ENCODE measurements around the gene ENO2. TPM values are rescaled to one million over a fixed set of nuclear protein-coding genes. Genes with fewer than 3 reads are reported as not detected.

ENO2 gene
- total RNA-seq, 5 donors from 2014 or later (not counting 1 experiment from before 2014, with no cell fraction given) = 87.2 to 176 (median 148) TPM

GRCh38 chr12:6967651-6968100 is 53.3 kb downstream of the ENO2 start:
- H3K27ac Mint-ChIP-seq = peak overlapping the region in 1 of 2 donors; percentile 39
- H3K9me3 Mint-ChIP-seq = no peaks in the 10 kb centered on the region
- H3K36me3 Mint-ChIP-seq = peaks cover 30% of the 10 kb centered on the region
- CTCF ChIA-PET = interaction anchor here (0.6 to 2.5 kb wide), 6 partner anchors 16 to 95 kb away, joined by 3 to 25 read pairs (median 6); partner anchors contain the start of genes C12orf57 (in 1 of the 2), RNU7-1 (in 1 of the 2) and SPSB2 (in 1 of the 2)
- POLR2A ChIA-PET = no interaction called here
- no peaks in the 10 kb centered on the region for H3K9me3 ChIP-seq
- peaks cover 14 to 59% of the 10 kb centered on the region in 2 experiments for H3K4me1 ChIP-seq (ENCODE audit: control insufficient read depth in 1 of 2, extremely low read depth in 1 of 2, insufficient read depth in 2 of 2, low read length in 2 of 2)
- no peak for DNase-seq
- peaks cover 41 to 59% (median 54%) of the 10 kb centered on the region in 3 donors for H3K4me1 Mint-ChIP-seq
- no peak for ATAC-seq (replicated peaks in 1 of 4)
- no peak overlapping the region for H3K27ac ChIP-seq (ENCODE audit: low read length)
- no peaks in the 10 kb centered on the region for H3K27me3 ChIP-seq (replicated peaks in 1 of 2; ENCODE audit: control insufficient read depth in 2 of 2, extremely low read depth in 1 of 2, insufficient read depth in 2 of 2, low read length in 1 of 2)
- H3K4me3 ChIP-seq (ENCODE audit: control insufficient read depth in 1 of 2, extremely low read depth in 1 of 2, low read length in 1 of 2) = no peak overlapping the region
- WGBS (ENCODE audit: insufficient coverage) = 78% methylated on average over 3 of the region's 10 CpGs
- no peak overlapping the region for H3K4me3 Mint-ChIP-seq
- H3K27me3 Mint-ChIP-seq = no peaks in the 10 kb centered on the region
- H3K36me3 ChIP-seq (ENCODE audit: control insufficient read depth in 2 of 2, extremely low read depth in 1 of 2, insufficient read depth in 1 of 2, low read length in 1 of 2) = peaks cover 3 to 46% of the 10 kb centered on the region in 2 donors

- peaks cover 14 to 52% of the 10 kb centered on the region in 2 experiments for H3K4me1 ChIP-seq (ENCODE audit: control insufficient read depth in 1 of 2, extremely low read depth in 1 of 2, insufficient read depth in 2 of 2, low read length in 2 of 2)
- H3K4me3 ChIP-seq (ENCODE audit: control insufficient read depth in 1 of 2, extremely low read depth in 1 of 2, low read length in 1 of 2) = no peak overlapping the region
- peaks cover 6 to 47% of the 10 kb centered on the region in 2 donors for H3K36me3 ChIP-seq (ENCODE audit: control insufficient read depth in 2 of 2, extremely low read depth in 1 of 2, insufficient read depth in 1 of 2, low read length in 1 of 2)
- H3K4me3 Mint-ChIP-seq = peak overlapping the region; percentile 89 to 100 (median 100)
- ChIA-PET CTCF (interaction anchor here (0.5 to 2.5 kb wide), 10 partner anchors 10 to 96 kb away, joined by 3 to 25 read pairs (median 5); partner anchors contain the start of genes C12orf57 (in 1 of the 2), RNU7-1 (in 1 of the 2) and SPSB2 (in 1 of the 2)), POLR2A (interaction anchor here (0.6 to 1.7 kb wide), 3 partner anchors 25 to 355 kb away, joined by 3 to 19 read pairs (median 4); partner anchors contain the start of genes C12orf57 (in 1 of the 2) and RNU7-1 (in 1 of the 2))
- ATAC-seq (replicated peaks in 1 of 4) (no peak), DNase-seq (no peak)
- H3K27me3 ChIP-seq (replicated peaks in 1 of 2; ENCODE audit: control insufficient read depth in 2 of 2, extremely low read depth in 1 of 2, insufficient read depth in 2 of 2, low read length in 1 of 2) = no peaks in the 10 kb centered on the region
- H3K4me1 Mint-ChIP-seq = peaks cover 45 to 60% (median 57%) of the 10 kb centered on the region in 3 donors
- no peaks in the 10 kb centered on the region for H3K9me3 ChIP-seq
- no peaks in the 10 kb centered on the region for H3K9me3 Mint-ChIP-seq
- WGBS (ENCODE audit: insufficient coverage) = 96% methylated on average over 7 of the region's 9 CpGs
- no peak overlapping the region for H3K27ac ChIP-seq (ENCODE audit: low read length)
- peak overlapping the region; percentile 99 to 100 for H3K27ac Mint-ChIP-seq
- H3K36me3 Mint-ChIP-seq = peaks cover 33% of the 10 kb centered on the region
- H3K27me3 Mint-ChIP-seq = no peaks in the 10 kb centered on the region
Measured at GRCh38 chr12:6968426-6968825, 54.0 kb downstream of the ENO2 start.

- Histone ChIP-seq H3K27me3 (replicated peaks in 1 of 2; ENCODE audit: control insufficient read depth in 2 of 2, extremely low read depth in 1 of 2, insufficient read depth in 2 of 2, low read length in 1 of 2) (no peaks in the 10 kb centered on the region), H3K4me1 (ENCODE audit: control insufficient read depth in 1 of 2, extremely low read depth in 1 of 2, insufficient read depth in 2 of 2, low read length in 2 of 2) (peaks cover 14 to 37% of the 10 kb centered on the region in 2 experiments), H3K27ac (ENCODE audit: low read length) (peak overlapping the region; percentile 73), H3K36me3 (ENCODE audit: control insufficient read depth in 2 of 2, extremely low read depth in 1 of 2, insufficient read depth in 1 of 2, low read length in 1 of 2) (peaks cover 6 to 61% of the 10 kb centered on the region in 2 donors), H3K9me3 (no peaks in the 10 kb centered on the region), H3K4me3 (ENCODE audit: control insufficient read depth in 1 of 2, extremely low read depth in 1 of 2, low read length in 1 of 2) (peak overlapping the region; percentile 93 to 96)
- Mint-ChIP-seq H3K9me3 (no peaks in the 10 kb centered on the region), H3K36me3 (peaks cover 36% of the 10 kb centered on the region), H3K4me1 (peaks cover 37 to 50% (median 45%) of the 10 kb centered on the region in 3 donors), H3K4me3 (peak overlapping the region; percentile 89 to 100 (median 100)), H3K27ac (peak overlapping the region; percentile 99 to 100), H3K27me3 (no peaks in the 10 kb centered on the region)
- under 1% methylated on average over 31 of the region's 31 CpGs for WGBS (ENCODE audit: insufficient coverage)
- POLR2A ChIA-PET = no interaction called here
- peak in 1 of 35 experiments; percentile 22 for DNase-seq
- ATAC-seq (replicated peaks in 1 of 4) = peak in 2 of 4 experiments; percentile 8 to 18
- CTCF ChIA-PET = interaction anchor here in 1 of 2 donors (0.6 to 2.5 kb wide), 2 partner anchors 57 to 97 kb away, joined by 5 to 7 read pairs; partner anchors contain the start of gene SPSB2
Measured at GRCh38 chr12:6970096-6970527, 55.7 kb downstream of the ENO2 start.

Other genes starting within 250 kb of the ENO2 start
- 10 to 100 TPM; 68.6 to 82.9 (median 79.4) TPM for gene ZNF384, start 225.2 kb upstream of the ENO2 start, total RNA-seq
- 1 to 10 TPM in 3 of 5 donors, under 1 TPM in 1, not detected in 1; 0.88 to 2.5 (median 2.4) TPM for gene PIANP, start 213.8 kb upstream of the ENO2 start, total RNA-seq
- gene COPS7A, start 190.5 kb upstream of the ENO2 start, total RNA-seq = 10 to 100 TPM; 18.5 to 33.1 (median 31.8) TPM
- gene MLF2, start 161.4 kb upstream of the ENO2 start, total RNA-seq = 100 to 1,000 TPM in 1 of 5 donors, 10 to 100 TPM in 4; 83.3 to 125 (median 88.4) TPM
- gene PTMS, start 148.2 kb upstream of the ENO2 start, total RNA-seq = 10 to 100 TPM in 3 of 5 donors, 1 to 10 TPM in 2; 6.5 to 15.9 (median 10.6) TPM
- gene LAG3, start 142.1 kb upstream of the ENO2 start, total RNA-seq = 10 to 100 TPM in 1 of 5 donors, 1 to 10 TPM in 4; 3.7 to 10.6 (median 7.3) TPM
- gene CD4, start 125.1 kb upstream of the ENO2 start, total RNA-seq = 100 to 1,000 TPM; 126 to 205 (median 154) TPM
- under 1 TPM in 2 of 5 donors, not detected in 3; 0.13 to 0.46 TPM for gene GPR162, start 92.8 kb upstream of the ENO2 start, total RNA-seq
- gene P3H3, start 86.2 kb upstream of the ENO2 start, total RNA-seq = 1 to 10 TPM; 4.7 to 9.8 (median 8.0) TPM
- 1 to 10 TPM in 4 of 5 donors, under 1 TPM in 1; 0.85 to 4.3 (median 3.4) TPM for gene GNB3, start 73.7 kb upstream of the ENO2 start, total RNA-seq
- 1 to 10 TPM; 1.1 to 2.7 (median 2.0) TPM for gene CDCA3, start 63.3 kb upstream of the ENO2 start, total RNA-seq
- 10 to 100 TPM; 64.2 to 95.8 (median 85.8) TPM for gene USP5, start 62.4 kb upstream of the ENO2 start, total RNA-seq
- gene TPI1, start 47.0 kb upstream of the ENO2 start, total RNA-seq = 100 to 1,000 TPM; 132 to 208 (median 189) TPM
- gene SPSB2, start 41.3 kb upstream of the ENO2 start, total RNA-seq = 10 to 100 TPM in 3 of 5 donors, 1 to 10 TPM in 2; 6.2 to 25.9 (median 21.8) TPM
- gene LRRC23, start 9.8 kb upstream of the ENO2 start, total RNA-seq = 10 to 100 TPM in 2 of 5 donors, 1 to 10 TPM in 3; 8.7 to 13.6 (median 8.8) TPM
- 10 to 100 TPM; 34.7 to 44.3 (median 41.7) TPM for gene ATN1, start 13.4 kb downstream of the ENO2 start, total RNA-seq
- gene RNU7-1, start 29.2 kb downstream of the ENO2 start, total RNA-seq = not detected
- 100 to 1,000 TPM; 256 to 466 (median 412) TPM for gene C12orf57, start 29.4 kb downstream of the ENO2 start, total RNA-seq
- gene PTPN6, start 36.8 kb downstream of the ENO2 start, total RNA-seq = 100 to 1,000 TPM; 176 to 237 (median 224) TPM
- 100 to 1,000 TPM; 144 to 168 (median 154) TPM for gene PHB2, start 56.1 kb downstream of the ENO2 start, total RNA-seq
- gene EMG1, start 56.3 kb downstream of the ENO2 start, total RNA-seq = 10 to 100 TPM; 33.6 to 64.5 (median 58.7) TPM
- 10 to 100 TPM; 19.3 to 27.6 (median 22.6) TPM for gene LPCAT3, start 103.9 kb downstream of the ENO2 start, total RNA-seq
- 1 to 10 TPM; 1.5 to 5.0 (median 4.5) TPM for gene C1S, start 146.1 kb downstream of the ENO2 start, total RNA-seq
- gene C1R, start 177.9 kb downstream of the ENO2 start, total RNA-seq = 1 to 10 TPM; 2.2 to 5.9 (median 3.6) TPM
- 10 to 100 TPM; 18.1 to 36.6 (median 30.8) TPM for gene C1RL, start 194.6 kb downstream of the ENO2 start, total RNA-seq
- gene RBP5, start 214.3 kb downstream of the ENO2 start, total RNA-seq = under 1 TPM in 3 of 5 donors, not detected in 2; 0.26 to 0.70 (median 0.59) TPM
- gene CLSTN3, start 215.8 kb downstream of the ENO2 start, total RNA-seq = 10 to 100 TPM; 29.0 to 50.0 (median 41.5) TPM

All from T-cell (primary cell).